Dermis blood vessel endothelial cell (primary cell): ENCODE data around the gene ZNF552. TPM values are rescaled to one million over a fixed set of nuclear protein-coding genes. Genes with fewer than 3 reads are reported as not detected.
"Not testable (repeated sequence)": the region's sequence is repeated elsewhere in the genome, so short reads cannot be mapped to it uniquely, and the experiment has no call there.

Source experiments
- DNase-seq: peaks from one replicate; pipeline ENCODE4 v3.0.0; 2010
- total RNA-seq: library from RNA; depleted of rRNA; stranded (reverse); fragments of >200 nt; gene quantifications from 2 replicates; pipeline ENCODE4 v1.2.3, GENCODE V29; 2014

Gene ZNF552
- total RNA-seq, 1 donor from 2014 or later: 9.9 TPM

- DNase-seq: no peak
These were observed 3.3 kb upstream of the ZNF552 start for GRCh38 chr19:57817976-57818375.

GRCh38 chr19:57816652-57817051 lies 1.9 kb upstream of the ZNF552 start:
- DNase-seq: no peak

GRCh38 chr19:57815247-57816075 lies 748 bp upstream of the ZNF552 start:
- DNase-seq: no peak

- DNase-seq: no peak
These were observed 701 bp downstream of the ZNF552 start for GRCh38 chr19:57813919-57814504.

GRCh38 chr19:57812975-57813820 lies 1.5 kb downstream of the ZNF552 start:
- not testable (repeated sequence) for DNase-seq

GRCh38 chr19:57812226-57812625 lies 2.5 kb downstream of the ZNF552 start:
- no peak for DNase-seq

GRCh38 chr19:57810410-57811295 lies 4.1 kb downstream of the ZNF552 start:
- not testable (repeated sequence) for DNase-seq

- DNase-seq: no peak
These were observed 7.2 kb downstream of the ZNF552 start for GRCh38 chr19:57807541-57807940.

GRCh38 chr19:57803594-57804325 lies 11.0 kb downstream of the ZNF552 start:
- DNase-seq: peak; percentile 58

- no peak for DNase-seq
These were observed 11.5 kb downstream of the ZNF552 start for GRCh38 chr19:57803265-57803593.

- no peak for DNase-seq
These were observed 12.4 kb downstream of the ZNF552 start for GRCh38 chr19:57802269-57802668.

GRCh38 chr19:57800696-57801095 lies 14.0 kb downstream of the ZNF552 start:
- no peak for DNase-seq

GRCh38 chr19:57796580-57796979 lies 18.1 kb downstream of the ZNF552 start:
- not testable (repeated sequence) for DNase-seq

GRCh38 chr19:57789288-57789687 lies 25.4 kb downstream of the ZNF552 start:
- no peak for DNase-seq

- no peak for DNase-seq
These were observed 26.5 kb downstream of the ZNF552 start for GRCh38 chr19:57788114-57788692.

GRCh38 chr19:57786906-57787305 lies 27.8 kb downstream of the ZNF552 start:
- DNase-seq: no peak

- no peak for DNase-seq
These were observed 28.4 kb downstream of the ZNF552 start for GRCh38 chr19:57786286-57786685.

- no peak for DNase-seq
These were observed 35.4 kb downstream of the ZNF552 start for GRCh38 chr19:57779220-57779845.

GRCh38 chr19:57778336-57778735 lies 36.4 kb downstream of the ZNF552 start:
- no peak for DNase-seq

- DNase-seq: no peak
These were observed 37.9 kb downstream of the ZNF552 start for GRCh38 chr19:57776764-57777296.

- no peak for DNase-seq
These were observed 41.2 kb downstream of the ZNF552 start for GRCh38 chr19:57773488-57773887.
